GM21526 (cell line): Measurements from ENCODE around the gene TBC1D8.
A peak's percentile ranks its signal among the peaks of the same experiment; 100 is the strongest.

ENCODE experiments used
- ATAC-seq: cut with Tn5 transposase; IDR thresholded peaks from one replicate; pipeline ENCODE4 v1.9.1; 2021; ENCODE audit warnings: moderate library complexity; ENCODE audit not compliant: unreplicated experiment, low FRiP score

The TBC1D8 gene

GRCh38 chr2:100984892-100985307, 166.3 kb downstream of the TBC1D8 start:
- peak; percentile 62 for ATAC-seq

- no peak for ATAC-seq
Measured at GRCh38 chr2:100983684-100984310, 167.4 kb downstream of the TBC1D8 start.

- no peak for ATAC-seq
Measured at GRCh38 chr2:100983201-100983600, 168.0 kb downstream of the TBC1D8 start.

- ATAC-seq, result no peak
Measured at GRCh38 chr2:100982431-100982861, 168.7 kb downstream of the TBC1D8 start.

GRCh38 chr2:100981011-100981410, 170.2 kb downstream of the TBC1D8 start:
- ATAC-seq, result no peak

- no peak for ATAC-seq
Measured at GRCh38 chr2:100980046-100980445, 171.1 kb downstream of the TBC1D8 start.

GRCh38 chr2:100978582-100979191, 172.5 kb downstream of the TBC1D8 start:
- ATAC-seq, result no peak

- ATAC-seq, result no peak
Measured at GRCh38 chr2:100977511-100977910, 173.7 kb downstream of the TBC1D8 start.

GRCh38 chr2:100976645-100977391, 174.4 kb downstream of the TBC1D8 start:
- peak; percentile 88 for ATAC-seq

- no peak for ATAC-seq
Measured at GRCh38 chr2:100976061-100976460, 175.1 kb downstream of the TBC1D8 start.

GRCh38 chr2:100975521-100975785, 175.7 kb downstream of the TBC1D8 start:
- ATAC-seq, result no peak

GRCh38 chr2:100974712-100975520, 176.3 kb downstream of the TBC1D8 start:
- no peak for ATAC-seq

- ATAC-seq, result no peak
Measured at GRCh38 chr2:100972452-100972851, 178.7 kb downstream of the TBC1D8 start.

GRCh38 chr2:100971221-100971620, 180.0 kb downstream of the TBC1D8 start:
- no peak for ATAC-seq

- ATAC-seq, result no peak
Measured at GRCh38 chr2:100969998-100970397, 181.2 kb downstream of the TBC1D8 start.

GRCh38 chr2:100968146-100969145, 182.7 kb downstream of the TBC1D8 start:
- no peak for ATAC-seq

GRCh38 chr2:100967716-100968115, 183.5 kb downstream of the TBC1D8 start:
- ATAC-seq, result no peak

GRCh38 chr2:100965596-100965995, 185.6 kb downstream of the TBC1D8 start:
- ATAC-seq, result no peak

GRCh38 chr2:100964681-100965169, 186.5 kb downstream of the TBC1D8 start:
- ATAC-seq, result no peak

- ATAC-seq, result no peak
Measured at GRCh38 chr2:100964222-100964621, 187.0 kb downstream of the TBC1D8 start.
